ENCODE results near the gene HSPA9. TPM values are rescaled to one million over a fixed set of nuclear protein-coding genes. Genes with fewer than 3 reads are reported as not detected.

Gene HSPA9
- total RNA-seq, 2 experiments from 2014 or later = 290 to 362 TPM

- Histone ChIP-seq H3K4me2 (ENCODE audit: low read length) (no peak overlapping the region), H4K20me1 (ENCODE audit: insufficient read depth, low read length) (peaks cover 8% of the 10 kb centered on the region; the same call in 1 of the 2 replicates), H3K9me2 (ENCODE audit: insufficient read depth, low read length) (no peaks in the 10 kb centered on the region), H3K9me3 (ENCODE audit: low read length) (no peaks in the 10 kb centered on the region), H3K27ac (ENCODE audit: low read depth, low read length, poor library complexity, severe bottlenecking) (no peak overlapping the region), H3K36me3 (ENCODE audit: insufficient read depth, low read length) (peaks cover 60% of the 10 kb centered on the region), H3K79me2 (ENCODE audit: insufficient read depth, low read depth, low read length) (peaks cover 16% of the 10 kb centered on the region; the same call in 1 of the 2 replicates), H3K4me3 (ENCODE audit: low read depth, low read length, poor library complexity, severe bottlenecking) (no peak overlapping the region), H2AFZ (ENCODE audit: low read length) (no peak overlapping the region), H3K4me1 (ENCODE audit: insufficient read depth, low read length, poor library complexity, severe bottlenecking) (peaks cover 8% of the 10 kb centered on the region)
- POLR2A ChIA-PET = interaction anchor here (1.6 kb wide), 1 partner anchor 9 kb away, joined by 6 read pairs; the partner anchor contains the start of gene ETF1
- DNase-seq (ENCODE audit: low spot score) = no peak
- intact Hi-C loops (cut with micrococcal nuclease; ENCODE audit: unreplicated experiment) = no loop called here
- CTCF ChIA-PET (ENCODE audit: unreplicated experiment) = no interaction called here
- BruUV-seq (replicated peaks) = no TSS peak
- TF ChIP-seq EZH2phosphoT487 (IDR thresholded peaks at IDR 0.05; ENCODE audit: borderline replicate concordance, low read depth, low read length) (no peak), CTCF (conservative IDR thresholded peaks at IDR 0.05; ENCODE audit: low read length) (no peak)
These were observed 22.5 kb downstream of the HSPA9 start for GRCh38 chr5:138552657-138553056.

DNA sequence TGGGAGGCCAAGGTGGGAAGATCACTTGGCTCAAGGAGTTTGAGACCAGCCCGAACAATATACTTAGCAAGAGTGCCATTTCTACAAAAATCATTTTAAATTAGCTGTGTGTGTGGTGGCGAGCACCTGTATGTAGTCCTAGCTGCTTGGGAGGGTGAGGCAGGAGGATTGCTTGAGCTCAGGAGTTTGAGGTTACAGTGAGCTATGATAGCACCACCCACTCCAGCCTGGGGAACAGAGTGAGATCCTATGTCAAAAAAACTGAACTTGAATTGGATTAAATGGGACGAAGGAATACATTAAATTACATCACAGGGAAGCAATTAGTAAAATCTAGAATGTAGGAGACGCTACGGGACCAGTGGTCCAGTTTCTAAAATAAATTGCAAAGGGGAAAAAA, 25.8 kb downstream of the HSPA9 start:
- ChIA-PET POLR2A (no interaction called here), CTCF (ENCODE audit: unreplicated experiment) (no interaction called here)
- Histone ChIP-seq H3K9me2 (ENCODE audit: insufficient read depth, low read length) (no peaks in the 10 kb centered on the region), H3K9me3 (ENCODE audit: low read length) (no peaks in the 10 kb centered on the region), H4K20me1 (ENCODE audit: insufficient read depth, low read length) (peaks cover 6% of the 10 kb centered on the region; the same call in 1 of the 2 replicates), H2AFZ (ENCODE audit: low read length) (no peak overlapping the region), H3K27ac (ENCODE audit: low read depth, low read length, poor library complexity, severe bottlenecking) (no peak overlapping the region), H3K4me3 (ENCODE audit: low read depth, low read length, poor library complexity, severe bottlenecking) (no peak overlapping the region), H3K36me3 (ENCODE audit: insufficient read depth, low read length) (peaks cover 27% of the 10 kb centered on the region), H3K79me2 (ENCODE audit: insufficient read depth, low read depth, low read length) (peaks cover 44% of the 10 kb centered on the region), H3K4me2 (ENCODE audit: low read length) (no peak overlapping the region), H3K4me1 (ENCODE audit: insufficient read depth, low read length, poor library complexity, severe bottlenecking) (peaks cover 19% of the 10 kb centered on the region)
- no TSS peak for BruUV-seq (replicated peaks)
- intact Hi-C loops (cut with micrococcal nuclease; ENCODE audit: unreplicated experiment) = loop anchor here (2.0 kb wide), 1 partner anchor 99 kb away; no protein-coding TSS in a partner anchor
- TF ChIP-seq CTCF (conservative IDR thresholded peaks at IDR 0.05; ENCODE audit: low read length) (no peak), EZH2phosphoT487 (IDR thresholded peaks at IDR 0.05; ENCODE audit: borderline replicate concordance, low read depth, low read length) (no peak)
- DNase-seq (ENCODE audit: low spot score) = no peak

DNA sequence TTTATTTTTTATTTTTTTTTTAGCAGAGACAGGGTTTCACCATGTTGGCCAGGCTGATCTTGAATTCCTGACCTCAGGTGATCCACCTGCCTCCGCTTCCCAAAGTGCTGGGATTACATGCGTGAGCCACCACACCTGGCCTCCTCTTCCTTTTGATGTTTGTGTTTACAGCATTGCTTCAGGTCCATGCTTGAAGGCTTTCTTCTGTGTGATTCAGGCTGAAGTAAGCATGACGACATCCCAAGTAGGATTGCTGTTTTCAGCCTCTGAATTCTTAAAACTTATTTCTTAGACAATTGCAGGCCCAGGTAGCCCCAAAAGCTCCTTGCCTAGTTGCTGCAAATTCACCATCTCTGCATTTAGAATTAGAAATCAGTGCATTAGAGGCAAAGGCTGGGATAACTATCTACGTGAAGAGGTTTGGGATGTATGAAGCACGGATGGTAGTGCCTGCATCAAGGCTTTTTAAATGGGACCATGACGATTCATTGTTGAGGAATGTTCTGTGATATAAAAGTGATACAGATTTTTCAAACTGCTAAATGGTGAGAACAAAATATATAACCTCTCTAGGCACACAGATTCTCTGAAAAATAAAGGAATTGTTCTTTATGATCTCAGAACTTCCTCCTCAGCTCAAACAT, 29.2 kb downstream of the HSPA9 start:
- ChIA-PET POLR2A (interaction anchor here (0.7 kb wide), 1 partner anchor 12 kb away, joined by 5 read pairs; no protein-coding TSS in a partner anchor), CTCF (ENCODE audit: unreplicated experiment) (no interaction called here)

More for the DNA sequence above, 29.2 kb downstream of the HSPA9 start:
- Histone ChIP-seq H3K4me3 (ENCODE audit: low read depth, low read length, poor library complexity, severe bottlenecking) (no peak overlapping the region), H2AFZ (ENCODE audit: low read length) (no peak overlapping the region), H3K36me3 (ENCODE audit: insufficient read depth, low read length) (peaks cover 15% of the 10 kb centered on the region), H4K20me1 (ENCODE audit: insufficient read depth, low read length) (peaks cover 18% of the 10 kb centered on the region), H3K27ac (ENCODE audit: low read depth, low read length, poor library complexity, severe bottlenecking) (no peak overlapping the region), H3K79me2 (ENCODE audit: insufficient read depth, low read depth, low read length) (peaks cover 73% of the 10 kb centered on the region), H3K9me2 (ENCODE audit: insufficient read depth, low read length) (no peaks in the 10 kb centered on the region), H3K4me2 (ENCODE audit: low read length) (peak overlapping the region; percentile 4; the same call in 1 of the 2 replicates), H3K4me1 (ENCODE audit: insufficient read depth, low read length, poor library complexity, severe bottlenecking) (peaks cover 27% of the 10 kb centered on the region), H3K9me3 (ENCODE audit: low read length) (no peaks in the 10 kb centered on the region)
- no peak for DNase-seq (ENCODE audit: low spot score)
- BruUV-seq (replicated peaks) = TSS peak; percentile 9
- intact Hi-C loops (cut with micrococcal nuclease; ENCODE audit: unreplicated experiment) = no loop called here
- no peak for TF ChIP-seq EZH2phosphoT487 (IDR thresholded peaks at IDR 0.05; ENCODE audit: borderline replicate concordance, low read depth, low read length)
- TF ChIP-seq CTCF (conservative IDR thresholded peaks at IDR 0.05; ENCODE audit: low read length) = no peak

Data from OCI-LY7 (cell line).